HG03432 (cell line): ENCODE results near the gene KCNAB1.
A peak's percentile ranks its signal among the peaks of the same experiment; 100 is the strongest.

Experiments
- ATAC-seq: cut with Tn5 transposase; IDR thresholded peaks from one replicate; pipeline ENCODE4 v1.9.1; 2021; ENCODE audit warnings: mild to moderate bottlenecking, moderate library complexity; ENCODE audit not compliant: unreplicated experiment

Gene KCNAB1

GRCh38 chr3:156480949-156481348, 360.6 kb downstream of the KCNAB1 start:
- ATAC-seq, result no peak

GRCh38 chr3:156483002-156483401, 362.6 kb downstream of the KCNAB1 start:
- no peak for ATAC-seq

GRCh38 chr3:156483426-156483825, 363.0 kb downstream of the KCNAB1 start:
- ATAC-seq, result peak; percentile 89

GRCh38 chr3:156483961-156484787, 363.8 kb downstream of the KCNAB1 start:
- ATAC-seq, result peak; percentile 90

- ATAC-seq, result no peak
These were observed 368.4 kb downstream of the KCNAB1 start for GRCh38 chr3:156488767-156489166.

GRCh38 chr3:156489462-156489911, 369.1 kb downstream of the KCNAB1 start:
- no peak for ATAC-seq

- no peak for ATAC-seq
These were observed 370.8 kb downstream of the KCNAB1 start for GRCh38 chr3:156491192-156491591.

GRCh38 chr3:156492801-156493261, 372.5 kb downstream of the KCNAB1 start:
- no peak for ATAC-seq

- no peak for ATAC-seq
These were observed 373.5 kb downstream of the KCNAB1 start for GRCh38 chr3:156493887-156494286.

GRCh38 chr3:156495816-156496215, 375.4 kb downstream of the KCNAB1 start:
- no peak for ATAC-seq

- no peak for ATAC-seq
These were observed 376.9 kb downstream of the KCNAB1 start for GRCh38 chr3:156497326-156497725.

- ATAC-seq, result no peak
These were observed 377.9 kb downstream of the KCNAB1 start for GRCh38 chr3:156498307-156498706.

- ATAC-seq, result no peak
These were observed 386.9 kb downstream of the KCNAB1 start for GRCh38 chr3:156507285-156507684.

GRCh38 chr3:156509189-156510174, 389.1 kb downstream of the KCNAB1 start:
- ATAC-seq, result peak; percentile 86

GRCh38 chr3:156511987-156512677, 391.8 kb downstream of the KCNAB1 start:
- no peak for ATAC-seq

GRCh38 chr3:156513619-156514018, 393.2 kb downstream of the KCNAB1 start:
- no peak for ATAC-seq

GRCh38 chr3:156516284-156516683, 395.9 kb downstream of the KCNAB1 start:
- ATAC-seq, result no peak

- no peak for ATAC-seq
These were observed 396.6 kb downstream of the KCNAB1 start for GRCh38 chr3:156516961-156517360.

GRCh38 chr3:156518726-156519125, 398.3 kb downstream of the KCNAB1 start:
- no peak for ATAC-seq

GRCh38 chr3:156519758-156520162, 399.4 kb downstream of the KCNAB1 start:
- peak; percentile 80 for ATAC-seq

- ATAC-seq, result no peak
These were observed 402.3 kb downstream of the KCNAB1 start for GRCh38 chr3:156522673-156523072.
